DOHH2 (cell line): ENCODE data around the gene KDM4C.

Experiments used
- CTCF ChIP-seq: fragments of 200-600 bp; sonication (generic); IDR thresholded peaks from one replicate; pipeline ENCODE4 v1.5.1; 2014; ENCODE audit warnings: antibody characterized with exemption, mild to moderate bottlenecking, low read depth, low read length; ENCODE audit not compliant: poor library complexity, severe bottlenecking
- EZH2phosphoT487 ChIP-seq: fragments of 200-600 bp; sonication (generic); IDR thresholded peaks from 2 replicates; pipeline ENCODE4 v1.6.1; 2017; ENCODE audit warnings: borderline replicate concordance, mild to moderate bottlenecking, antibody characterized with exemption, low read length, moderate library complexity, mixed read lengths

GRCh38 chr9:6870650-6871477 is 113.1 kb downstream of the KDM4C start:
- TF ChIP-seq CTCF: no peak
- TF ChIP-seq EZH2phosphoT487: no peak
